Thyroid gland (tissue), 4 donors: Measurements from ENCODE around the gene KIFC3.

Source experiments
- CTCF ChIP-seq, 6 experiments: fragments of 200-600 bp in 3 of 6; fragments of 450-650 bp in 3 of 6; sonication (generic) in 3 of 6; IDR thresholded peaks; one replicate each; pipeline ENCODE4 v1.5.1; 2016 to 2019; ENCODE audit warnings: antibody characterized with exemption in 6 of 6, mild to moderate bottlenecking in 2 of 6, inconsistent platforms in 1 of 6, moderate library complexity in 1 of 6
- POLR2A ChIP-seq, 2 donors: fragments of 450-650 bp; IDR thresholded peaks; one replicate each; pipeline ENCODE4 v1.6.1; 2017; ENCODE audit warnings: antibody characterized with exemption in 2 of 2, mild to moderate bottlenecking in 2 of 2, moderate library complexity in 1 of 2

- TF ChIP-seq CTCF (IDR thresholded peaks at IDR 0.05) (no peak), POLR2A (IDR thresholded peaks at IDR 0.05) (no peak)
Observed at GRCh38 chr16:57797216-57797525, 5.1 kb downstream of the KIFC3 start.
